Transverse colon (tissue), 4 donors: ENCODE results near the gene MAST4.

Experiments
- CTCF ChIP-seq, 5 experiments: fragments of 200-600 bp in 3 of 5; fragments of 450-650 bp in 2 of 5; sonication (generic) in 3 of 5; IDR thresholded peaks; 1 replicate in 2 of 5; 2 replicates in 3 of 5; pipeline ENCODE4 v1.5.1; 2016 to 2017; ENCODE audit warnings: antibody characterized with exemption in 5 of 5, inconsistent platforms in 3 of 5, mild to moderate bottlenecking in 2 of 5, moderate library complexity in 1 of 5
- POLR2A ChIP-seq: fragments of 450-650 bp; IDR thresholded peaks from one replicate; pipeline ENCODE4 v1.6.1; 2016; ENCODE audit warnings: antibody characterized with exemption, mild to moderate bottlenecking, moderate library complexity
- POLR2AphosphoS5 ChIP-seq, 3 donors: sonication (generic); formaldehyde crosslinking; IDR thresholded peaks; one replicate each; pipeline ENCODE4 v1.6.1; 2016; ENCODE audit warnings: antibody characterized with exemption in 3 of 3

- TF ChIP-seq CTCF (IDR thresholded peaks at IDR 0.05) (no peak), POLR2AphosphoS5 (IDR thresholded peaks at IDR 0.05) (no peak), POLR2A (no peak)
Measured at GRCh38 chr5:66861402-66861801, 265.2 kb downstream of the MAST4 start.
